ENCODE data around the gene FBXO42.

DNA sequence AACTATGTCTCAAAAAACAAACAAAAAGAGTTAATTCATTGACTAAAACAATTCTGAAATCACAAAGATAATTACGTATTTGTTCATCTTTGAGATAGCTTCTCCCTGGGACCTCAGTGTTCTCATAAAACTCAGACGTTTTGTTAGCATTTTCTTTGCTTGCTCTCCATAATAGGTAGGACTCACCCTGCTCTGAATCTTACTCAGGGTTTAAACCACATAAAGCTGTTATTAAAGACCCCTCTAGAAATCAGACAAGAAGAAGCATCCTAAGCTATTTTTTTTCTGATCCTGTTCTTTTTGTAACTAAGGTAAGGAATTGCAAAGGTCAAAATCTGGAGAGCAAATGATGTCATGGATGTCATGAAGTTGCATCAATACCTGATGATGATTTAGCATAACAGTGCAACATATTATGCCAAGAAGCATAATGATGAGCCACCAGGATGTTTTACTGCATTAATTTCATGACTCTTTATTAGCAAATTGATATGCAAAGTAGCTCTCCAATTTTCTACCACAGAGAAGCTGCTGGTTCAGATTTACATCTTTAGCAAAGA is 2.4 kb downstream of the FBXO42 start:
- TF ChIP-seq, protein P1, sequence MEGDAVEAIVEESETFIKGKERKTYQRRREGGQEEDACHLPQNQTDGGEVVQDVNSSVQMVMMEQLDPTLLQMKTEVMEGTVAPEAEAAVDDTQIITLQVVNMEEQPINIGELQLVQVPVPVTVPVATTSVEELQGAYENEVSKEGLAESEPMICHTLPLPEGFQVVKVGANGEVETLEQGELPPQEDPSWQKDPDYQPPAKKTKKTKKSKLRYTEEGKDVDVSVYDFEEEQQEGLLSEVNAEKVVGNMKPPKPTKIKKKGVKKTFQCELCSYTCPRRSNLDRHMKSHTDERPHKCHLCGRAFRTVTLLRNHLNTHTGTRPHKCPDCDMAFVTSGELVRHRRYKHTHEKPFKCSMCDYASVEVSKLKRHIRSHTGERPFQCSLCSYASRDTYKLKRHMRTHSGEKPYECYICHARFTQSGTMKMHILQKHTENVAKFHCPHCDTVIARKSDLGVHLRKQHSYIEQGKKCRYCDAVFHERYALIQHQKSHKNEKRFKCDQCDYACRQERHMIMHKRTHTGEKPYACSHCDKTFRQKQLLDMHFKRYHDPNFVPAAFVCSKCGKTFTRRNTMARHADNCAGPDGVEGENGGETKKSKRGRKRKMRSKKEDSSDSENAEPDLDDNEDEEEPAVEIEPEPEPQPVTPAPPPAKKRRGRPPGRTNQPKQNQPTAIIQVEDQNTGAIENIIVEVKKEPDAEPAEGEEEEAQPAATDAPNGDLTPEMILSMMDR (CRISPR knock-in tag; IDR thresholded peaks at IDR 0.05) = no peak
- TF ChIP-seq MAF1 (CRISPR knock-in tag; IDR thresholded peaks at IDR 0.05; ENCODE audit: borderline replicate concordance) = no peak
- no peak for TF ChIP-seq ARNT2 (CRISPR knock-in tag; IDR thresholded peaks at IDR 0.05; ENCODE audit: low read depth)
- no peak for TF ChIP-seq GABPA (IDR thresholded peaks at IDR 0.05; ENCODE audit: low read depth, low read length)
- TF ChIP-seq GABPA (CRISPR knock-in tag; IDR thresholded peaks at IDR 0.05; ENCODE audit: low read depth) = no peak
- no peak for TF ChIP-seq SOX5 (CRISPR knock-in tag; IDR thresholded peaks at IDR 0.05; ENCODE audit: borderline replicate concordance)
- TF ChIP-seq IKZF4 (CRISPR knock-in tag; IDR thresholded peaks at IDR 0.05; ENCODE audit: borderline replicate concordance, low read depth, not compliant biosample characterization) = no peak
